Upper lobe of left lung (tissue), 4 donors: Measurements from ENCODE around the gene TMEFF1.
"Not testable (repeated sequence)": the region's sequence is repeated elsewhere in the genome, so short reads cannot be mapped to it uniquely, and the experiment has no call there.

Experiments used
- EP300 ChIP-seq, 4 donors: sonication (generic); formaldehyde crosslinking; IDR thresholded peaks; one replicate each; pipeline ENCODE4 v1.5.1; 2017; ENCODE audit warnings: antibody characterized with exemption in 4 of 4, control low read depth in 2 of 4
- POLR2A ChIP-seq, 4 donors: fragments of 450-650 bp; IDR thresholded peaks; one replicate each; pipeline ENCODE4 v1.5.1; 2016 to 2017; ENCODE audit warnings: antibody characterized with exemption in 4 of 4, mild to moderate bottlenecking in 2 of 4
- POLR2AphosphoS5 ChIP-seq, 2 donors: sonication (generic); formaldehyde crosslinking; IDR thresholded peaks; one replicate each; pipeline ENCODE4 v1.5.1; 2017; ENCODE audit warnings: antibody characterized with exemption in 2 of 2
- TF ChIP-seq, protein P1 (sequence below), 6 experiments: fragments of 450-650 bp in 4 of 6; fragments of 200-600 bp in 2 of 6; sonication (generic) in 2 of 6; IDR thresholded peaks; one replicate each; pipeline ENCODE4 v1.5.1; 2016 to 2019; ENCODE audit warnings: antibody characterized with exemption in 6 of 6

DNA sequence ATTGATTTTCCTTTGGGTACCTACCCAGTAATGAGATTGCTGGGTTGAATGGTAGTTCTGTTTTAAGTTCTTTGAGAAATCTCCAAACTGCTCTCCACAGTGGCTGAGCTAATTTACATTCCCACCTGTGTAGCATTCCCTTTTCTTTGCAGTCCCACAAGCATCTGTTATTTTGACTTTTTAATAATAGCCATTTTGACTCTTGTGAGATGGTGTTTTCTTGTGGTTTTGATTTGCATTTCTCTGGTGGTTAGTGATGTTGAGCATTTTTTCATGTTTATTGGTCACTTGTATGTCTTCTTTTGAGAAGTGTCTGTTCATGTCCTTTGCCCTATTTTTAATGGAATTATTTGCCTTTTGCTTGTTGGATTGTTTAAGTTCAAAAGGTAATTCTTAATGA, 34.4 kb downstream of the TMEFF1 start:
- TF ChIP-seq, protein P1, sequence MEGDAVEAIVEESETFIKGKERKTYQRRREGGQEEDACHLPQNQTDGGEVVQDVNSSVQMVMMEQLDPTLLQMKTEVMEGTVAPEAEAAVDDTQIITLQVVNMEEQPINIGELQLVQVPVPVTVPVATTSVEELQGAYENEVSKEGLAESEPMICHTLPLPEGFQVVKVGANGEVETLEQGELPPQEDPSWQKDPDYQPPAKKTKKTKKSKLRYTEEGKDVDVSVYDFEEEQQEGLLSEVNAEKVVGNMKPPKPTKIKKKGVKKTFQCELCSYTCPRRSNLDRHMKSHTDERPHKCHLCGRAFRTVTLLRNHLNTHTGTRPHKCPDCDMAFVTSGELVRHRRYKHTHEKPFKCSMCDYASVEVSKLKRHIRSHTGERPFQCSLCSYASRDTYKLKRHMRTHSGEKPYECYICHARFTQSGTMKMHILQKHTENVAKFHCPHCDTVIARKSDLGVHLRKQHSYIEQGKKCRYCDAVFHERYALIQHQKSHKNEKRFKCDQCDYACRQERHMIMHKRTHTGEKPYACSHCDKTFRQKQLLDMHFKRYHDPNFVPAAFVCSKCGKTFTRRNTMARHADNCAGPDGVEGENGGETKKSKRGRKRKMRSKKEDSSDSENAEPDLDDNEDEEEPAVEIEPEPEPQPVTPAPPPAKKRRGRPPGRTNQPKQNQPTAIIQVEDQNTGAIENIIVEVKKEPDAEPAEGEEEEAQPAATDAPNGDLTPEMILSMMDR (IDR thresholded peaks at IDR 0.05) = not testable (repeated sequence)
- TF ChIP-seq POLR2A, EP300, POLR2AphosphoS5 (IDR thresholded peaks at IDR 0.05): not testable (repeated sequence)
